SK-N-SH treated with all-trans-retinoic acid at 6 μM for 48 hours (cell line): ENCODE results near the gene CMIP.

Source experiments
- ATAC-seq: fragments of 200-7000 bp; cut with Tn5 transposase; 3 replicates; pipeline ENCODE4 v1.9.1; 2020; ENCODE audit warnings: mild to moderate bottlenecking, moderate library complexity
- ARNTL ChIP-seq: fragments of 450-650 bp; formaldehyde crosslinking; IDR thresholded peaks from 2 replicates; pipeline ENCODE4 v1.5.0; 2020; ENCODE audit warnings: low read depth, mild to moderate bottlenecking, moderate library complexity, borderline replicate concordance
- CSDC2 ChIP-seq: fragments of 250-450 bp; sonication (Bioruptor Pico); IDR thresholded peaks from 2 replicates; pipeline ENCODE4 v1.5.0; 2020; ENCODE audit warnings: mild to moderate bottlenecking, moderate library complexity
- GLIS3 ChIP-seq: fragments of 250-450 bp; sonication (Bioruptor Pico); IDR thresholded peaks from 2 replicates; pipeline ENCODE4 v1.5.0; 2020; ENCODE audit warnings: mild to moderate bottlenecking, moderate library complexity
- ISL1 ChIP-seq: fragments of 250-450 bp; sonication (Bioruptor Pico); IDR thresholded peaks from 2 replicates; pipeline ENCODE4 v2.1.2; 2022; ENCODE audit warnings: mild to moderate bottlenecking, moderate library complexity
- OSR1 ChIP-seq: fragments of 250-450 bp; sonication (Bioruptor Pico); IDR thresholded peaks from 2 replicates; pipeline ENCODE4 v1.8.0; 2022; ENCODE audit warnings: moderate library complexity, mild to moderate bottlenecking, inconsistent platforms
- RARB ChIP-seq: fragments of 250-450 bp; sonication (Bioruptor Pico); IDR thresholded peaks from 2 replicates; pipeline ENCODE4 v1.8.0; 2021; ENCODE audit warnings: mild to moderate bottlenecking, moderate library complexity
- SNAI2 ChIP-seq: fragments of 250-450 bp; sonication (Bioruptor Pico); IDR thresholded peaks from 2 replicates; pipeline ENCODE4 v1.5.0; 2020; ENCODE audit warnings: mild to moderate bottlenecking, moderate library complexity
- TCF4 ChIP-seq: fragments of 250-450 bp; sonication (Bioruptor Pico); IDR thresholded peaks from 2 replicates; pipeline ENCODE4 v1.8.0; 2021; ENCODE audit warnings: mild to moderate bottlenecking, moderate library complexity, borderline replicate concordance
- TOX ChIP-seq: fragments of 250-450 bp; sonication (Bioruptor Pico); IDR thresholded peaks from 2 replicates; pipeline ENCODE4 v1.8.0; 2021; ENCODE audit warnings: mild to moderate bottlenecking, moderate library complexity, borderline replicate concordance
- ZC3H10 ChIP-seq: fragments of 250-450 bp; sonication (Bioruptor Pico); IDR thresholded peaks from 2 replicates; pipeline ENCODE4 v1.5.1; 2021; ENCODE audit warnings: mild to moderate bottlenecking, moderate library complexity
- ZFP3 ChIP-seq: fragments of 250-450 bp; sonication (Bioruptor Pico); IDR thresholded peaks from 2 replicates; pipeline ENCODE4 v1.5.0; 2020; ENCODE audit warnings: mild to moderate bottlenecking, moderate library complexity
- ZFP30 ChIP-seq: fragments of 450-650 bp; formaldehyde crosslinking; IDR thresholded peaks from 2 replicates; pipeline ENCODE4 v1.5.0; 2022; ENCODE audit warnings: mild to moderate bottlenecking, moderate library complexity
- ZNF565 ChIP-seq: fragments of 450-650 bp; formaldehyde crosslinking; conservative IDR thresholded peaks from 2 replicates; pipeline ENCODE4 v1.5.0; 2020; ENCODE audit warnings: low read depth, mild to moderate bottlenecking, moderate library complexity
- ZNF70 ChIP-seq: fragments of 450-650 bp; formaldehyde crosslinking; IDR thresholded peaks from 2 replicates; pipeline ENCODE4 v1.5.0; 2020; ENCODE audit warnings: mild to moderate bottlenecking, moderate library complexity
- ZNF8 ChIP-seq: fragments of 450-650 bp; formaldehyde crosslinking; IDR thresholded peaks from 2 replicates; pipeline ENCODE4 v1.5.0; 2020; ENCODE audit warnings: mild to moderate bottlenecking, moderate library complexity
- TF ChIP-seq, protein P1 (sequence below): fragments of 250-450 bp; sonication (Bioruptor Pico); IDR thresholded peaks from 2 replicates; pipeline ENCODE4 v1.5.1; 2021; ENCODE audit warnings: mild to moderate bottlenecking, moderate library complexity
- TF ChIP-seq, protein P2 (sequence below): fragments of 250-450 bp; sonication (Bioruptor Pico); IDR thresholded peaks from 2 replicates; pipeline ENCODE4 v1.5.1; 2020; ENCODE audit warnings: low read depth, mild to moderate bottlenecking, moderate library complexity
- TF ChIP-seq, protein P3 (sequence below): fragments of 250-450 bp; sonication (Bioruptor Pico); IDR thresholded peaks from 2 replicates; pipeline ENCODE4 v1.5.0; 2020; ENCODE audit warnings: mild to moderate bottlenecking, moderate library complexity
- TF ChIP-seq, protein P4 (sequence below): fragments of 250-450 bp; sonication (Bioruptor Pico); IDR thresholded peaks from 2 replicates; pipeline ENCODE4 v1.8.0; 2021; ENCODE audit warnings: low read depth, mild to moderate bottlenecking, moderate library complexity, borderline replicate concordance
- TF ChIP-seq, protein P5 (sequence below): fragments of 250-450 bp; sonication (Bioruptor Pico); IDR thresholded peaks from 2 replicates; pipeline ENCODE4 v1.8.0; 2020; ENCODE audit warnings: mild to moderate bottlenecking, moderate library complexity, borderline replicate concordance

The CMIP gene

DNA sequence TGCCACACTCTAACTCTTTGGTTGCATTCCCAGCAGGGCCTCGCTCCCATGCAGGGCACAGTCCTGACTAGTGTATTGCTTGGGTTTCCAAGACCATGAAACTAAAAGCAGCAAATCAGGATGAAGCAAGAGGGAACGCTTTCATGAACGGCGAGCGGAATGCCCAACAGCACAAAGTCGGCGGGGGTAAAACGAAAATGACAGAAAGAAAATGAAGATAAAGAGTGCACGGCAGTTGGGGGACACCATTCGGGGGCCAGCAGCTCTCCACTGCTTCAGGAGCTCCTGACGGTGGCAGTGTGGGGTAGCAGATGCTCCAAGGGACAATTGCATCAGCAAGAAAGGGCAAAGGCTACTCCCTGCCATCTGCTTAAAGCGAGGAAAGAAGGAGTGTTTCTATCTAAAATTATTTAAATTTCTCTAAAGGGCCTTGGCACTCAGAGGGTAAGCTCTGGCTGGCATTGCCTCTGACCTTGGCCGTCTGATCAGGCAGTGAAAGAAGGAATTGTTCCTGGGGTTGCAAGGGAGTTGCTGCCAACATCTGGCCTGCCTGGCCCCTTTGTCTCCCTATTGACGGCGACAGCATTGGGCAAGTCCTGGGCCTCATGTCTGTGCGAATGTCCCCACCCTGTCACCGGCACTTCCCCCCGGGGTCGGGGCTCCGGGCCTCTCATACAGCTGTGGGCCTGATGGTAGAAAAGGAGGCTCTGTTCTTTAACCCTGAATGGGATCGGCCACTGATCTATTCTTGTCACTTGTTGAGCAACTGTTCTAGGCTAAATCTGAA, 138.2 kb downstream of the CMIP start (continued):
- TF ChIP-seq, protein P1, sequence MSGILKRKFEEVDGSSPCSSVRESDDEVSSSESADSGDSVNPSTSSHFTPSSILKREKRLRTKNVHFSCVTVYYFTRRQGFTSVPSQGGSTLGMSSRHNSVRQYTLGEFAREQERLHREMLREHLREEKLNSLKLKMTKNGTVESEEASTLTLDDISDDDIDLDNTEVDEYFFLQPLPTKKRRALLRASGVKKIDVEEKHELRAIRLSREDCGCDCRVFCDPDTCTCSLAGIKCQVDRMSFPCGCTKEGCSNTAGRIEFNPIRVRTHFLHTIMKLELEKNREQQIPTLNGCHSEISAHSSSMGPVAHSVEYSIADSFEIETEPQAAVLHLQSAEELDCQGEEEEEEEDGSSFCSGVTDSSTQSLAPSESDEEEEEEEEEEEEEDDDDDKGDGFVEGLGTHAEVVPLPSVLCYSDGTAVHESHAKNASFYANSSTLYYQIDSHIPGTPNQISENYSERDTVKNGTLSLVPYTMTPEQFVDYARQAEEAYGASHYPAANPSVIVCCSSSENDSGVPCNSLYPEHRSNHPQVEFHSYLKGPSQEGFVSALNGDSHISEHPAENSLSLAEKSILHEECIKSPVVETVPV (CRISPR knock-in tag): no peak
- no peak for TF ChIP-seq SNAI2

DNA sequence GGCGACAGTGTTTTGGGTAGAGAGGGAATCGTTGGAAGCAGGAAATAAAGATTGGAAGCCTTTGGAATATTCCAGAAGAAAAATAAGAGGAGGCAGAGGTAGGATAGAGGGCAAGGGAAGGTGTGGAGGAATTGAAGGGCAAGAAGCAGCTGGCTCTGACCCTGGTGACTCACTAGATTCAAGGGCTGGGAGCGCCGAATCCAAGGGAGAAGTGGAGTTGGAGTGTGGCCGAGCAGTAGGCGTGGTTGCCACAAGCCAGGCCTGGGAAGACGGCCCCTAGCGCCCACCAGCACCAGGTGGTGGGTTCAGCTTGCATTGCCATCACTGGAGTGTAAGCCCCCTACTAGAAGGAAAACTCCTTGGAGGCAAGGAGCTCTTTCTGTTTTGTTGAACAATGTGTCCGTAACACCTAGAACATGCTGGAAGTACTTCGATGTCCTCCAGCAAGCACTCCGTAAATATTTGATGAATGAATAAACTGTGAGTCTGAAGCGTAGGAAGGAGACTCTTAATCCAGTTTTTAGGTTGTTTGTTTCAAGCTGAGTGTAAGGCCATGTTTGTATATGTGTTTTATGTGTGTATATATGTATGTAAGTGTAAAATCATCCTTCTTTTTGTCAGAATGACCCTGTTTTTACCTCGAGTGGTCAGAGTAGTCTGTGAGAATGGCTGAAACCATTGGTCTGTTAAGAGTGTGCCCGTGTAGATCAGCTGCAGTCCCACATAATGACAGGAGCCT, 139.5 kb downstream of the CMIP start:
- no peak for TF ChIP-seq ZNF8 (CRISPR knock-in tag)
- TF ChIP-seq RARB (CRISPR knock-in tag): no peak
- TF ChIP-seq TCF4 (CRISPR knock-in tag): no peak
- TF ChIP-seq ZNF70 (CRISPR knock-in tag): no peak
- TF ChIP-seq, protein P1 (CRISPR knock-in tag): no peak
- TF ChIP-seq, protein P2, sequence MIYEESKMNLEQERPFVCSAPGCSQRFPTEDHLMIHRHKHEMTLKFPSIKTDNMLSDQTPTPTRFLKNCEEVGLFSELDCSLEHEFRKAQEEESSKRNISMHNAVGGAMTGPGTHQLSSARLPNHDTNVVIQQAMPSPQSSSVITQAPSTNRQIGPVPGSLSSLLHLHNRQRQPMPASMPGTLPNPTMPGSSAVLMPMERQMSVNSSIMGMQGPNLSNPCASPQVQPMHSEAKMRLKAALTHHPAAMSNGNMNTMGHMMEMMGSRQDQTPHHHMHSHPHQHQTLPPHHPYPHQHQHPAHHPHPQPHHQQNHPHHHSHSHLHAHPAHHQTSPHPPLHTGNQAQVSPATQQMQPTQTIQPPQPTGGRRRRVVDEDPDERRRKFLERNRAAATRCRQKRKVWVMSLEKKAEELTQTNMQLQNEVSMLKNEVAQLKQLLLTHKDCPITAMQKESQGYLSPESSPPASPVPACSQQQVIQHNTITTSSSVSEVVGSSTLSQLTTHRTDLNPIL: no peak
- TF ChIP-seq ARNTL (CRISPR knock-in tag): no peak
- TF ChIP-seq ZFP30 (CRISPR knock-in tag): no peak
- TF ChIP-seq, protein P3, sequence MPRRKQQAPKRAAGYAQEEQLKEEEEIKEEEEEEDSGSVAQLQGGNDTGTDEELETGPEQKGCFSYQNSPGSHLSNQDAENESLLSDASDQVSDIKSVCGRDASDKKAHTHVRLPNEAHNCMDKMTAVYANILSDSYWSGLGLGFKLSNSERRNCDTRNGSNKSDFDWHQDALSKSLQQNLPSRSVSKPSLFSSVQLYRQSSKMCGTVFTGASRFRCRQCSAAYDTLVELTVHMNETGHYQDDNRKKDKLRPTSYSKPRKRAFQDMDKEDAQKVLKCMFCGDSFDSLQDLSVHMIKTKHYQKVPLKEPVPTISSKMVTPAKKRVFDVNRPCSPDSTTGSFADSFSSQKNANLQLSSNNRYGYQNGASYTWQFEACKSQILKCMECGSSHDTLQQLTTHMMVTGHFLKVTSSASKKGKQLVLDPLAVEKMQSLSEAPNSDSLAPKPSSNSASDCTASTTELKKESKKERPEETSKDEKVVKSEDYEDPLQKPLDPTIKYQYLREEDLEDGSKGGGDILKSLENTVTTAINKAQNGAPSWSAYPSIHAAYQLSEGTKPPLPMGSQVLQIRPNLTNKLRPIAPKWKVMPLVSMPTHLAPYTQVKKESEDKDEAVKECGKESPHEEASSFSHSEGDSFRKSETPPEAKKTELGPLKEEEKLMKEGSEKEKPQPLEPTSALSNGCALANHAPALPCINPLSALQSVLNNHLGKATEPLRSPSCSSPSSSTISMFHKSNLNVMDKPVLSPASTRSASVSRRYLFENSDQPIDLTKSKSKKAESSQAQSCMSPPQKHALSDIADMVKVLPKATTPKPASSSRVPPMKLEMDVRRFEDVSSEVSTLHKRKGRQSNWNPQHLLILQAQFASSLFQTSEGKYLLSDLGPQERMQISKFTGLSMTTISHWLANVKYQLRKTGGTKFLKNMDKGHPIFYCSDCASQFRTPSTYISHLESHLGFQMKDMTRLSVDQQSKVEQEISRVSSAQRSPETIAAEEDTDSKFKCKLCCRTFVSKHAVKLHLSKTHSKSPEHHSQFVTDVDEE: no peak
- TF ChIP-seq, protein P4, sequence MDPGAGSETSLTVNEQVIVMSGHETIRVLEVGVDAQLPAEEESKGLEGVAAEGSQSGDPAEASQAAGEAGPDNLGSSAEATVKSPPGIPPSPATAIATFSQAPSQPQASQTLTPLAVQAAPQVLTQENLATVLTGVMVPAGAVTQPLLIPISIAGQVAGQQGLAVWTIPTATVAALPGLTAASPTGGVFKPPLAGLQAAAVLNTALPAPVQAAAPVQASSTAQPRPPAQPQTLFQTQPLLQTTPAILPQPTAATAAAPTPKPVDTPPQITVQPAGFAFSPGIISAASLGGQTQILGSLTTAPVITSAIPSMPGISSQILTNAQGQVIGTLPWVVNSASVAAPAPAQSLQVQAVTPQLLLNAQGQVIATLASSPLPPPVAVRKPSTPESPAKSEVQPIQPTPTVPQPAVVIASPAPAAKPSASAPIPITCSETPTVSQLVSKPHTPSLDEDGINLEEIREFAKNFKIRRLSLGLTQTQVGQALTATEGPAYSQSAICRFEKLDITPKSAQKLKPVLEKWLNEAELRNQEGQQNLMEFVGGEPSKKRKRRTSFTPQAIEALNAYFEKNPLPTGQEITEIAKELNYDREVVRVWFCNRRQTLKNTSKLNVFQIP (CRISPR knock-in tag): no peak
- TF ChIP-seq TOX (CRISPR knock-in tag): no peak
- TF ChIP-seq SNAI2: no peak
- TF ChIP-seq ZFP3 (CRISPR knock-in tag): no peak
- no peak for TF ChIP-seq ISL1 (CRISPR knock-in tag)
- TF ChIP-seq CSDC2 (CRISPR knock-in tag): no peak
- no peak for TF ChIP-seq OSR1 (CRISPR knock-in tag)
- no peak for TF ChIP-seq GLIS3 (CRISPR knock-in tag)
- TF ChIP-seq, protein P5, sequence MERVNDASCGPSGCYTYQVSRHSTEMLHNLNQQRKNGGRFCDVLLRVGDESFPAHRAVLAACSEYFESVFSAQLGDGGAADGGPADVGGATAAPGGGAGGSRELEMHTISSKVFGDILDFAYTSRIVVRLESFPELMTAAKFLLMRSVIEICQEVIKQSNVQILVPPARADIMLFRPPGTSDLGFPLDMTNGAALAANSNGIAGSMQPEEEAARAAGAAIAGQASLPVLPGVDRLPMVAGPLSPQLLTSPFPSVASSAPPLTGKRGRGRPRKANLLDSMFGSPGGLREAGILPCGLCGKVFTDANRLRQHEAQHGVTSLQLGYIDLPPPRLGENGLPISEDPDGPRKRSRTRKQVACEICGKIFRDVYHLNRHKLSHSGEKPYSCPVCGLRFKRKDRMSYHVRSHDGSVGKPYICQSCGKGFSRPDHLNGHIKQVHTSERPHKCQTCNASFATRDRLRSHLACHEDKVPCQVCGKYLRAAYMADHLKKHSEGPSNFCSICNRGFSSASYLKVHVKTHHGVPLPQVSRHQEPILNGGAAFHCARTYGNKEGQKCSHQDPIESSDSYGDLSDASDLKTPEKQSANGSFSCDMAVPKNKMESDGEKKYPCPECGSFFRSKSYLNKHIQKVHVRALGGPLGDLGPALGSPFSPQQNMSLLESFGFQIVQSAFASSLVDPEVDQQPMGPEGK (CRISPR knock-in tag): no peak
- TF ChIP-seq ZNF565: no peak
- TF ChIP-seq ZC3H10 (CRISPR knock-in tag): no peak
- no peak for ATAC-seq
